Suprapubic skin (tissue), 3 donors: ENCODE results near the gene ZNF776.

ENCODE experiments used
- CTCF ChIP-seq, 2 donors: fragments of 200-600 bp in 1 of 2; fragments of 450-650 bp in 1 of 2; sonication (generic) in 1 of 2; IDR thresholded peaks; one replicate each; pipeline ENCODE4 v1.5.1; 2016 to 2019; ENCODE audit warnings: antibody characterized with exemption in 2 of 2, mild to moderate bottlenecking in 1 of 2, moderate library complexity in 1 of 2
- EP300 ChIP-seq: sonication (generic); formaldehyde crosslinking; IDR thresholded peaks from one replicate; pipeline ENCODE4 v1.6.1; 2017; ENCODE audit warnings: antibody characterized with exemption
- POLR2A ChIP-seq, 2 donors: fragments of 450-650 bp; IDR thresholded peaks; one replicate each; pipeline ENCODE4 v1.6.1; 2017; ENCODE audit warnings: antibody characterized with exemption in 2 of 2, mild to moderate bottlenecking in 2 of 2, moderate library complexity in 2 of 2

- TF ChIP-seq POLR2A (IDR thresholded peaks at IDR 0.05): no peak
- no peak for TF ChIP-seq CTCF (IDR thresholded peaks at IDR 0.05)
- TF ChIP-seq EP300: no peak
These were observed 45.0 kb upstream of the ZNF776 start for GRCh38 chr19:57701625-57702024.
